GM23338 (cell line): ENCODE measurements around the gene MAP3K8. TPM values are rescaled to one million over a fixed set of nuclear protein-coding genes. Genes with fewer than 3 reads are reported as not detected.

Experiments used
- ATAC-seq: fragments of 200-7000 bp; cut with Tn5 transposase; 3 replicates; pipeline ENCODE4 v1.9.1; 2020
- DNase-seq: peaks from one replicate; pipeline ENCODE4 v3.0.0-alpha.2; 2015; ENCODE audit warnings: low spot score
- H2AFZ ChIP-seq: fragments of 200-600 bp; sonication (generic); 2 replicates; pipeline ENCODE4 v1.8.0; 2016; ENCODE audit warnings: antibody characterized with exemption, mild to moderate bottlenecking, moderate library complexity
- H3F3A ChIP-seq: fragments of 200-600 bp; sonication (generic); replicated peaks from 2 replicates; pipeline ENCODE4 v1.8.0; 2017; ENCODE audit warnings: antibody characterized with exemption, mixed run types, low read depth
- H3K27ac ChIP-seq: fragments of 200-600 bp; sonication (generic); 2 replicates; pipeline ENCODE4 v1.6.1; 2016; ENCODE audit warnings: low read depth
- H3K27me3 ChIP-seq: fragments of 200-600 bp; sonication (generic); 2 replicates; pipeline ENCODE4 v1.8.0; 2016; ENCODE audit warnings: mild to moderate bottlenecking, mixed run types, moderate library complexity; ENCODE audit not compliant: insufficient read depth
- H3K36me3 ChIP-seq: fragments of 200-600 bp; sonication (generic); 2 replicates; pipeline ENCODE4 v1.8.0; 2016; ENCODE audit warnings: mild to moderate bottlenecking; ENCODE audit not compliant: insufficient read depth
- H3K4me1 ChIP-seq: fragments of 200-600 bp; sonication (generic); 2 replicates; pipeline ENCODE4 v1.8.0; 2016; ENCODE audit warnings: mild to moderate bottlenecking, moderate library complexity; ENCODE audit not compliant: insufficient read depth
- H3K4me2 ChIP-seq: fragments of 200-600 bp; sonication (generic); 2 replicates; pipeline ENCODE4 v1.7.1; 2017; ENCODE audit warnings: mixed run types
- H3K4me3 ChIP-seq: fragments of 200-600 bp; sonication (generic); 2 replicates; pipeline ENCODE4 v1.6.1; 2016; ENCODE audit warnings: mixed run types
- H3K79me2 ChIP-seq: fragments of 200-600 bp; sonication (generic); replicated peaks from 2 replicates; pipeline ENCODE4 v1.8.0; 2017; ENCODE audit warnings: mild to moderate bottlenecking; ENCODE audit not compliant: insufficient read depth
- H3K9me2 ChIP-seq: fragments of 200-600 bp; sonication (generic); 2 replicates; pipeline ENCODE4 v1.8.0; 2017; ENCODE audit not compliant: insufficient read depth
- H4K20me1 ChIP-seq: fragments of 200-600 bp; sonication (generic); replicated peaks from 2 replicates; pipeline ENCODE4 v1.8.0; 2017; ENCODE audit warnings: mild to moderate bottlenecking; ENCODE audit not compliant: insufficient read depth
- H3K27ac Mint-ChIP-seq: 2 replicates; pipeline ENCODE4 v1.8.0; 2020; ENCODE audit warnings: inconsistent platforms, mild to moderate bottlenecking, moderate library complexity, mixed read lengths
- H3K27me3 Mint-ChIP-seq: 3 replicates; pipeline ENCODE4 v1.8.0; 2022; ENCODE audit warnings: low read depth, mild to moderate bottlenecking, moderate library complexity, mixed read lengths, inconsistent platforms; ENCODE audit not compliant: insufficient read depth, poor library complexity
- H3K36me3 Mint-ChIP-seq: 3 replicates; pipeline ENCODE4 v1.8.0; 2021; ENCODE audit warnings: low read depth, mild to moderate bottlenecking, inconsistent platforms, moderate library complexity, mixed read lengths
- H3K4me1 Mint-ChIP-seq: 3 replicates; pipeline ENCODE4 v1.8.0; 2020; ENCODE audit warnings: mild to moderate bottlenecking, inconsistent platforms, mixed read lengths
- H3K4me3 Mint-ChIP-seq: 3 replicates; pipeline ENCODE4 v1.8.0; 2021; ENCODE audit warnings: moderate library complexity, mild to moderate bottlenecking, inconsistent platforms, mixed read lengths
- H3K9me3 Mint-ChIP-seq: 3 replicates; pipeline ENCODE4 v1.8.0; 2020; ENCODE audit warnings: moderate library complexity, mild to moderate bottlenecking, inconsistent platforms, mixed read lengths
- CREB1 ChIP-seq: fragments of 250-450 bp; sonication (Bioruptor Pico); IDR thresholded peaks from 2 replicates; pipeline ENCODE4 v1.5.0; 2020; ENCODE audit warnings: low read depth, mild to moderate bottlenecking, moderate library complexity
- EZH2 ChIP-seq: fragments of 200-600 bp; sonication (generic); IDR thresholded peaks from one replicate; pipeline ENCODE4 v1.8.0; 2017; ENCODE audit warnings: antibody characterized with exemption, mild to moderate bottlenecking, low read depth; ENCODE audit not compliant: unreplicated experiment
- EZH2phosphoT487 ChIP-seq: fragments of 200-600 bp; sonication (generic); IDR thresholded peaks from one replicate; pipeline ENCODE4 v1.8.1; 2018; ENCODE audit warnings: antibody characterized with exemption; ENCODE audit not compliant: unreplicated experiment
- JUNB ChIP-seq: IDR thresholded peaks from one replicate; pipeline ENCODE4 v1.6.1; 2016; ENCODE audit warnings: antibody characterized with exemption; ENCODE audit not compliant: unreplicated experiment
- NANOG ChIP-seq: IDR thresholded peaks from 2 replicates; pipeline ENCODE4 v1.6.1; 2016; ENCODE audit warnings: antibody characterized with exemption, borderline replicate concordance
- STAT1 ChIP-seq: IDR thresholded peaks from one replicate; pipeline ENCODE4 v1.6.1; 2016; ENCODE audit warnings: antibody characterized with exemption; ENCODE audit not compliant: unreplicated experiment
- ZNF331 ChIP-seq: fragments of 250-450 bp; sonication (Bioruptor Pico); IDR thresholded peaks from 2 replicates; pipeline ENCODE4 v1.5.0; 2020; ENCODE audit warnings: low read depth, mild to moderate bottlenecking, moderate library complexity
- polyA plus RNA-seq: library from polyadenylated mRNA; unstranded; fragments of >200 nt; fragmentation: Nextera tagmentation; extraction: Ambion mirVana; gene quantifications from 2 replicates; pipeline ENCODE4 v1.2.1, GENCODE V29; 2016
- total RNA-seq: library from RNA; depleted of rRNA; stranded (reverse); fragments of >200 nt; shearing (Covaris generic); gene quantifications from 2 replicates; pipeline ENCODE4 v1.2.3, GENCODE V29; 2014
- TF ChIP-seq, protein P1 (sequence below): fragments of 250-450 bp; sonication (Bioruptor Pico); IDR thresholded peaks from 2 replicates; pipeline ENCODE4 v1.5.0; 2020; ENCODE audit warnings: mild to moderate bottlenecking, moderate library complexity
- TF ChIP-seq, protein P2 (sequence below): IDR thresholded peaks from one replicate; pipeline ENCODE4 v1.6.1; 2018; ENCODE audit warnings: antibody characterized with exemption; ENCODE audit not compliant: unreplicated experiment
- TF ChIP-seq, protein P3 (sequence below): IDR thresholded peaks from 2 replicates; pipeline ENCODE4 v1.6.1; 2016; ENCODE audit warnings: antibody characterized with exemption
- TF ChIP-seq, protein P4 (sequence below), 2 experiments: fragments of 200-600 bp in 1 of 2; sonication (generic) in 1 of 2; conservative IDR thresholded peaks; 2 replicates each; pipeline versions ENCODE4 v1.5.1 to v1.6.1; 2016 to 2017; ENCODE audit warnings: antibody characterized with exemption in 2 of 2, low read depth in 2 of 2, mild to moderate bottlenecking in 2 of 2, moderate library complexity in 1 of 2

Gene MAP3K8
- total and polyA plus RNA-seq, 2 experiments from 2014 or later: 3.5 to 5.0 TPM

DNA sequence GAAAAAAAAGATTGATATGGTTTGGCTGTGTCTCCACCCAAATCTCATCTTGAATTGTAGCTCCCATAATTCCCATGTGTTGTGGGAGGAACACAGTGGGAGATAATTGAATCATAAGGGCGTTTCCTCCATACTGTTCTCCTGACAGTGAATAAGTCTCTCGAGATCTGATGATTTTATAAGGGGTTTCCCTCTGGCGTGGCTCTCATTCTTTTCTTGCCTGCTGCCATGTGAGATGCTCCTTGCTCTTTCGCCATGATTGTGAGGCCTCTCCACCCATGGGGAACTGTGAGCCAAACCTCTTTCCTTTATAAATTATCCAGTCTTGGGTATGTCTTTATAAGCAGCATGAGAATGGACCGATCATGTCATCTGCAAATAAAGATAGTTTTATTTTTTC lies 29.4 kb upstream of the MAP3K8 start (continued):
- TF ChIP-seq, protein P1, sequence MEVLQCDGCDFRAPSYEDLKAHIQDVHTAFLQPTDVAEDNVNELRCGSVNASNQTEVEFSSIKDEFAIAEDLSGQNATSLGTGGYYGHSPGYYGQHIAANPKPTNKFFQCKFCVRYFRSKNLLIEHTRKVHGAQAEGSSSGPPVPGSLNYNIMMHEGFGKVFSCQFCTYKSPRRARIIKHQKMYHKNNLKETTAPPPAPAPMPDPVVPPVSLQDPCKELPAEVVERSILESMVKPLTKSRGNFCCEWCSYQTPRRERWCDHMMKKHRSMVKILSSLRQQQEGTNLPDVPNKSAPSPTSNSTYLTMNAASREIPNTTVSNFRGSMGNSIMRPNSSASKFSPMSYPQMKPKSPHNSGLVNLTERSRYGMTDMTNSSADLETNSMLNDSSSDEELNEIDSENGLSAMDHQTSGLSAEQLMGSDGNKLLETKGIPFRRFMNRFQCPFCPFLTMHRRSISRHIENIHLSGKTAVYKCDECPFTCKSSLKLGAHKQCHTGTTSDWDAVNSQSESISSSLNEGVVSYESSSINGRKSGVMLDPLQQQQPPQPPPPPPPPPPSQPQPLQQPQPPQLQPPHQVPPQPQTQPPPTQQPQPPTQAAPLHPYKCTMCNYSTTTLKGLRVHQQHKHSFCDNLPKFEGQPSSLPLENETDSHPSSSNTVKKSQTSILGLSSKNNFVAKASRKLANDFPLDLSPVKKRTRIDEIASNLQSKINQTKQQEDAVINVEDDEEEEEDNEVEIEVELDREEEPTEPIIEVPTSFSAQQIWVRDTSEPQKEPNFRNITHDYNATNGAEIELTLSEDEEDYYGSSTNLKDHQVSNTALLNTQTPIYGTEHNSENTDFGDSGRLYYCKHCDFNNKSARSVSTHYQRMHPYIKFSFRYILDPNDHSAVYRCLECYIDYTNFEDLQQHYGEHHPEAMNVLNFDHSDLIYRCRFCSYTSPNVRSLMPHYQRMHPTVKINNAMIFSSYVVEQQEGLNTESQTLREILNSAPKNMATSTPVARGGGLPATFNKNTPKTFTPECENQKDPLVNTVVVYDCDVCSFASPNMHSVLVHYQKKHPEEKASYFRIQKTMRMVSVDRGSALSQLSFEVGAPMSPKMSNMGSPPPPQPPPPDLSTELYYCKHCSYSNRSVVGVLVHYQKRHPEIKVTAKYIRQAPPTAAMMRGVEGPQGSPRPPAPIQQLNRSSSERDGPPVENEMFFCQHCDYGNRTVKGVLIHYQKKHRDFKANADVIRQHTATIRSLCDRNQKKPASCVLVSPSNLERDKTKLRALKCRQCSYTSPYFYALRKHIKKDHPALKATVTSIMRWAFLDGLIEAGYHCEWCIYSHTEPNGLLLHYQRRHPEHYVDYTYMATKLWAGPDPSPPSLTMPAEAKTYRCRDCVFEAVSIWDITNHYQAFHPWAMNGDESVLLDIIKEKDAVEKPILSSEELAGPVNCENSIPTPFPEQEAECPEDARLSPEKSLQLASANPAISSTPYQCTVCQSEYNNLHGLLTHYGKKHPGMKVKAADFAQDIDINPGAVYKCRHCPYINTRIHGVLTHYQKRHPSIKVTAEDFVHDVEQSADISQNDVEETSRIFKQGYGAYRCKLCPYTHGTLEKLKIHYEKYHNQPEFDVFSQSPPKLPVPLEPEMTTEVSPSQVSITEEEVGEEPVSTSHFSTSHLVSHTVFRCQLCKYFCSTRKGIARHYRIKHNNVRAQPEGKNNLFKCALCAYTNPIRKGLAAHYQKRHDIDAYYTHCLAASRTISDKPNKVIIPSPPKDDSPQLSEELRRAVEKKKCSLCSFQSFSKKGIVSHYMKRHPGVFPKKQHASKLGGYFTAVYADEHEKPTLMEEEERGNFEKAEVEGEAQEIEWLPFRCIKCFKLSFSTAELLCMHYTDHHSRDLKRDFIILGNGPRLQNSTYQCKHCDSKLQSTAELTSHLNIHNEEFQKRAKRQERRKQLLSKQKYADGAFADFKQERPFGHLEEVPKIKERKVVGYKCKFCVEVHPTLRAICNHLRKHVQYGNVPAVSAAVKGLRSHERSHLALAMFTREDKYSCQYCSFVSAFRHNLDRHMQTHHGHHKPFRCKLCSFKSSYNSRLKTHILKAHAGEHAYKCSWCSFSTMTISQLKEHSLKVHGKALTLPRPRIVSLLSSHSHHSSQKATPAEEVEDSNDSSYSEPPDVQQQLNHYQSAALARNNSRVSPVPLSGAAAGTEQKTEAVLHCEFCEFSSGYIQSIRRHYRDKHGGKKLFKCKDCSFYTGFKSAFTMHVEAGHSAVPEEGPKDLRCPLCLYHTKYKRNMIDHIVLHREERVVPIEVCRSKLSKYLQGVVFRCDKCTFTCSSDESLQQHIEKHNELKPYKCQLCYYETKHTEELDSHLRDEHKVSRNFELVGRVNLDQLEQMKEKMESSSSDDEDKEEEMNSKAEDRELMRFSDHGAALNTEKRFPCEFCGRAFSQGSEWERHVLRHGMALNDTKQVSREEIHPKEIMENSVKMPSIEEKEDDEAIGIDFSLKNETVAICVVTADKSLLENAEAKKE: no peak
- TF ChIP-seq NANOG: no peak

DNA sequence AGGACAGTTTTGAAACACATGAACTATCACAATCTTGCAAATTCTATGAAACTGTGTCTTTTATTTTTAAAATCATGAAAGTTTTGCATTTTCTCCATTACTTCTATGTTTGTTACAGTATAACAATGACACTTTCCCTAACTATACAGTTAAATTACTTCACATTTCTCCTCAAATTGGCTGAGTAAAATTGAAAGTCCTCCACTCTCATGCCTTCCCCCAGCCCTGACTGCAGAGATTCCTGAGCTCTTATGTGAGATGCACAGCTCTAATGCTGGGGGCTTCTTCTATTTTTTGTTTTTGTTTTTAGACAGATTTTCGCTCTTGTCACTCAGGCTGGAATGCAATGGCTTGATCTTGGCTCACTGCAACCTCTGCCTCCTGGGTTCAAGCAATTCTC lies 22.7 kb upstream of the MAP3K8 start:
- Histone ChIP-seq H3K79me2 (no peaks in the 10 kb centered on the region), H3K4me1 (no peaks in the 10 kb centered on the region), H2AFZ (no peak overlapping the region), H3K4me3 (no peak overlapping the region), H3K9me2 (no peaks in the 10 kb centered on the region), H4K20me1 (no peaks in the 10 kb centered on the region), H3K36me3 (no peaks in the 10 kb centered on the region), H3K4me2 (no peak overlapping the region), H3K27me3 (no peaks in the 10 kb centered on the region), H3F3A (no peaks in the 10 kb centered on the region), H3K27ac (no peak overlapping the region)
- Mint-ChIP-seq H3K4me3 (no peak overlapping the region), H3K36me3 (no peaks in the 10 kb centered on the region), H3K27ac (no peak overlapping the region), H3K27me3 (peaks cover 7% of the 10 kb centered on the region), H3K4me1 (no peaks in the 10 kb centered on the region), H3K9me3 (no peaks in the 10 kb centered on the region)
- DNase-seq (no peak), ATAC-seq (no peak)
- TF ChIP-seq NANOG (no peak), EZH2 (no peak), STAT1 (no peak), JUNB (no peak), ZNF331 (CRISPR knock-in tag) (no peak), EZH2phosphoT487 (no peak), CREB1 (CRISPR knock-in tag) (no peak)
- TF ChIP-seq, protein P2, sequence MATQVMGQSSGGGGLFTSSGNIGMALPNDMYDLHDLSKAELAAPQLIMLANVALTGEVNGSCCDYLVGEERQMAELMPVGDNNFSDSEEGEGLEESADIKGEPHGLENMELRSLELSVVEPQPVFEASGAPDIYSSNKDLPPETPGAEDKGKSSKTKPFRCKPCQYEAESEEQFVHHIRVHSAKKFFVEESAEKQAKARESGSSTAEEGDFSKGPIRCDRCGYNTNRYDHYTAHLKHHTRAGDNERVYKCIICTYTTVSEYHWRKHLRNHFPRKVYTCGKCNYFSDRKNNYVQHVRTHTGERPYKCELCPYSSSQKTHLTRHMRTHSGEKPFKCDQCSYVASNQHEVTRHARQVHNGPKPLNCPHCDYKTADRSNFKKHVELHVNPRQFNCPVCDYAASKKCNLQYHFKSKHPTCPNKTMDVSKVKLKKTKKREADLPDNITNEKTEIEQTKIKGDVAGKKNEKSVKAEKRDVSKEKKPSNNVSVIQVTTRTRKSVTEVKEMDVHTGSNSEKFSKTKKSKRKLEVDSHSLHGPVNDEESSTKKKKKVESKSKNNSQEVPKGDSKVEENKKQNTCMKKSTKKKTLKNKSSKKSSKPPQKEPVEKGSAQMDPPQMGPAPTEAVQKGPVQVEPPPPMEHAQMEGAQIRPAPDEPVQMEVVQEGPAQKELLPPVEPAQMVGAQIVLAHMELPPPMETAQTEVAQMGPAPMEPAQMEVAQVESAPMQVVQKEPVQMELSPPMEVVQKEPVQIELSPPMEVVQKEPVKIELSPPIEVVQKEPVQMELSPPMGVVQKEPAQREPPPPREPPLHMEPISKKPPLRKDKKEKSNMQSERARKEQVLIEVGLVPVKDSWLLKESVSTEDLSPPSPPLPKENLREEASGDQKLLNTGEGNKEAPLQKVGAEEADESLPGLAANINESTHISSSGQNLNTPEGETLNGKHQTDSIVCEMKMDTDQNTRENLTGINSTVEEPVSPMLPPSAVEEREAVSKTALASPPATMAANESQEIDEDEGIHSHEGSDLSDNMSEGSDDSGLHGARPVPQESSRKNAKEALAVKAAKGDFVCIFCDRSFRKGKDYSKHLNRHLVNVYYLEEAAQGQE: no peak
- TF ChIP-seq, protein P3, sequence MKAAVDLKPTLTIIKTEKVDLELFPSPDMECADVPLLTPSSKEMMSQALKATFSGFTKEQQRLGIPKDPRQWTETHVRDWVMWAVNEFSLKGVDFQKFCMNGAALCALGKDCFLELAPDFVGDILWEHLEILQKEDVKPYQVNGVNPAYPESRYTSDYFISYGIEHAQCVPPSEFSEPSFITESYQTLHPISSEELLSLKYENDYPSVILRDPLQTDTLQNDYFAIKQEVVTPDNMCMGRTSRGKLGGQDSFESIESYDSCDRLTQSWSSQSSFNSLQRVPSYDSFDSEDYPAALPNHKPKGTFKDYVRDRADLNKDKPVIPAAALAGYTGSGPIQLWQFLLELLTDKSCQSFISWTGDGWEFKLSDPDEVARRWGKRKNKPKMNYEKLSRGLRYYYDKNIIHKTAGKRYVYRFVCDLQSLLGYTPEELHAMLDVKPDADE: no peak
- TF ChIP-seq, protein P4, sequence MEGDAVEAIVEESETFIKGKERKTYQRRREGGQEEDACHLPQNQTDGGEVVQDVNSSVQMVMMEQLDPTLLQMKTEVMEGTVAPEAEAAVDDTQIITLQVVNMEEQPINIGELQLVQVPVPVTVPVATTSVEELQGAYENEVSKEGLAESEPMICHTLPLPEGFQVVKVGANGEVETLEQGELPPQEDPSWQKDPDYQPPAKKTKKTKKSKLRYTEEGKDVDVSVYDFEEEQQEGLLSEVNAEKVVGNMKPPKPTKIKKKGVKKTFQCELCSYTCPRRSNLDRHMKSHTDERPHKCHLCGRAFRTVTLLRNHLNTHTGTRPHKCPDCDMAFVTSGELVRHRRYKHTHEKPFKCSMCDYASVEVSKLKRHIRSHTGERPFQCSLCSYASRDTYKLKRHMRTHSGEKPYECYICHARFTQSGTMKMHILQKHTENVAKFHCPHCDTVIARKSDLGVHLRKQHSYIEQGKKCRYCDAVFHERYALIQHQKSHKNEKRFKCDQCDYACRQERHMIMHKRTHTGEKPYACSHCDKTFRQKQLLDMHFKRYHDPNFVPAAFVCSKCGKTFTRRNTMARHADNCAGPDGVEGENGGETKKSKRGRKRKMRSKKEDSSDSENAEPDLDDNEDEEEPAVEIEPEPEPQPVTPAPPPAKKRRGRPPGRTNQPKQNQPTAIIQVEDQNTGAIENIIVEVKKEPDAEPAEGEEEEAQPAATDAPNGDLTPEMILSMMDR (conservative IDR thresholded peaks at IDR 0.05; ENCODE audit: low read depth in 2 of 2): no peak
